Endothelial cell of umbilical vein (primary cell): ENCODE measurements around the gene CRACR2A. TPM values are rescaled to one million over a fixed set of nuclear protein-coding genes. Genes with fewer than 3 reads are reported as not detected.

Source experiments
- BruUV-seq: library from RNA; stranded (reverse); fragments of 400-500 nt; replicated peaks from 2 replicates; lab custom pipeline; 2021; lab: Mats Ljungman, UMichigan
- CTCF ChIA-PET: fragments of 300-600, 350-600 bp; sonication (Branson Sonifier 250); formaldehyde crosslinking; loops from one replicate; lab custom pipeline; 2021; ENCODE audit warnings: antibody characterized with exemption, inconsistent platforms; lab: Charles Lee
- POLR2A ChIA-PET: fragments of 300-600, 350-600 bp; sonication (Branson Sonifier 250); formaldehyde crosslinking; loops from one replicate; lab custom pipeline; 2021; ENCODE audit warnings: antibody characterized with exemption, inconsistent platforms; lab: Charles Lee
- DNase-seq: peaks from one replicate; pipeline ENCODE4 v3.0.0-alpha.2; 2011; ENCODE audit warnings: low read depth, low spot score
- FAIRE-seq: peaks from 2 replicates; lab custom pipeline; 2011; peaks lifted over from hg19 to GRCh38; lab: Jason Lieb, UNC
- H2AFZ ChIP-seq: 2 replicates; pipeline ENCODE4 v1.6.0; 2012; ENCODE audit warnings: low read depth, low read length, control low read depth, inconsistent platforms
- H3K27ac ChIP-seq: 2 replicates; pipeline ENCODE4 v1.5.1; 2011; ENCODE audit warnings: low read depth, mild to moderate bottlenecking, control low read depth, low read length, moderate library complexity; ENCODE audit not compliant: insufficient read depth
- H3K27me3 ChIP-seq, 2 experiments: 2 replicates each; pipeline versions ENCODE4 v1.6.0 to v1.6.1; 2011; ENCODE audit warnings: low read length in 2 of 2, mixed read lengths in 1 of 2; ENCODE audit not compliant: control insufficient read depth in 2 of 2, insufficient read depth in 2 of 2
- H3K36me3 ChIP-seq, 2 experiments: 2 replicates in 1 of 2; 3 replicates in 1 of 2; pipeline ENCODE4 v1.5.1; 2011; ENCODE audit warnings: low read length in 2 of 2, mild to moderate bottlenecking in 1 of 2, moderate library complexity in 1 of 2; ENCODE audit not compliant: control insufficient read depth in 2 of 2, insufficient read depth in 2 of 2; ENCODE audit errors: extremely low read depth in 1 of 2
- H3K4me1 ChIP-seq: 3 replicates; pipeline ENCODE4 v1.5.1; 2011; ENCODE audit warnings: mild to moderate bottlenecking, low read length; ENCODE audit not compliant: control insufficient read depth, insufficient read depth; ENCODE audit errors: extremely low read depth
- H3K4me2 ChIP-seq: 2 replicates; pipeline ENCODE4 v1.6.1; 2011; ENCODE audit warnings: low read length, control low read depth, mixed read lengths; ENCODE audit not compliant: insufficient read depth
- H3K4me3 ChIP-seq, 3 experiments: fragments of 200-600 bp in 1 of 3; sonication (generic), shearing (Covaris generic) in 1 of 3; replicated peaks in 1 of 3; 2 replicates each; pipeline ENCODE4 v1.5.1; 2011 to 2016; ENCODE audit warnings: control low read depth in 3 of 3, low read length in 3 of 3, mild to moderate bottlenecking in 2 of 3, inconsistent platforms in 1 of 3, low read depth in 1 of 3, moderate library complexity in 1 of 3; ENCODE audit not compliant: insufficient read depth in 1 of 3
- H3K79me2 ChIP-seq: 2 replicates; pipeline ENCODE4 v1.6.0; 2012; ENCODE audit warnings: low read length, inconsistent platforms; ENCODE audit not compliant: control insufficient read depth, insufficient read depth
- H3K9ac ChIP-seq: replicated peaks from 2 replicates; pipeline ENCODE3; 2011; ENCODE audit warnings: low read length, control low read depth; ENCODE audit not compliant: insufficient read depth; ENCODE audit errors: extremely low read depth
- H3K9me1 ChIP-seq: replicated peaks from 3 replicates; pipeline ENCODE4 v1.6.0; 2011; ENCODE audit warnings: mild to moderate bottlenecking, low read length; ENCODE audit not compliant: control insufficient read depth, insufficient read depth; ENCODE audit errors: extremely low read depth
- H3K9me3 ChIP-seq: replicated peaks from 2 replicates; pipeline ENCODE4 v1.5.1; 2012; ENCODE audit warnings: low read length, inconsistent platforms; ENCODE audit not compliant: control insufficient read depth, insufficient read depth
- H4K20me1 ChIP-seq: replicated peaks from 2 replicates; pipeline ENCODE3; 2011; ENCODE audit warnings: mild to moderate bottlenecking, low read length; ENCODE audit not compliant: control insufficient read depth, insufficient read depth; ENCODE audit errors: extremely low read depth
- CTCF ChIP-seq, 2 donors: IDR thresholded peaks; 1 replicate in 1 of 2; 2 replicates in 1 of 2; pipeline ENCODE4 v1.5.1; 2011; ENCODE audit warnings: low read length in 2 of 2, mild to moderate bottlenecking in 2 of 2, moderate library complexity in 2 of 2, control low read depth in 1 of 2, inconsistent platforms in 1 of 2, low read depth in 1 of 2; ENCODE audit not compliant: insufficient read depth in 1 of 2; ENCODE audit errors: extremely low read depth in 1 of 2
- GATA2 ChIP-seq: IDR thresholded peaks from 2 replicates; pipeline ENCODE4 v1.7.0; 2011; ENCODE audit warnings: low read depth, mild to moderate bottlenecking, moderate library complexity, mixed read lengths, low read length; ENCODE audit not compliant: insufficient read length, insufficient read depth
- JUN ChIP-seq: IDR thresholded peaks from 2 replicates; pipeline ENCODE4 v1.6.1; 2011; ENCODE audit warnings: borderline replicate concordance, low read depth; ENCODE audit not compliant: insufficient read length, insufficient read depth
- MYC ChIP-seq: IDR thresholded peaks from one replicate; pipeline ENCODE4 v1.6.1; 2011; ENCODE audit warnings: mild to moderate bottlenecking, low read depth, low read length
- dilution Hi-C: fragments of 300-500 bp; cut with MboI; formaldehyde crosslinking; loops from one replicate; pipeline ENCODE4 v1.15.0; 2019; ENCODE audit warnings: low sequenced_read_pairs; ENCODE audit not compliant: extremely low pct_ligation_motif_present
- intact Hi-C: fragments of 100-400 bp; cut with micrococcal nuclease; formaldehyde crosslinking; loops from one replicate; pipeline ENCODE4 v1.10.0; 2022
- polyA plus RNA-seq, 4 experiments: library from polyadenylated mRNA; depleted of rRNA in 3 of 4; stranded (reverse) in 3 of 4; unstranded in 1 of 4; fragments of >200 nt; gene quantifications; 2 replicates each; pipeline versions ENCODE4 v1.2.1 to v1.2.3, GENCODE V29; 2011 to 2012; ENCODE audit warnings: missing spikeins in 1 of 4
- total RNA-seq: library from RNA; stranded (reverse); gene quantifications from 2 replicates; pipeline ENCODE4 v1.2.3, GENCODE V29; 2021

CRACR2A gene
- total and polyA plus RNA-seq, 2 donors (not counting 3 experiments of a cell fraction or from before 2014, with no cell fraction given) = 4.4 to 15.9 TPM

DNA sequence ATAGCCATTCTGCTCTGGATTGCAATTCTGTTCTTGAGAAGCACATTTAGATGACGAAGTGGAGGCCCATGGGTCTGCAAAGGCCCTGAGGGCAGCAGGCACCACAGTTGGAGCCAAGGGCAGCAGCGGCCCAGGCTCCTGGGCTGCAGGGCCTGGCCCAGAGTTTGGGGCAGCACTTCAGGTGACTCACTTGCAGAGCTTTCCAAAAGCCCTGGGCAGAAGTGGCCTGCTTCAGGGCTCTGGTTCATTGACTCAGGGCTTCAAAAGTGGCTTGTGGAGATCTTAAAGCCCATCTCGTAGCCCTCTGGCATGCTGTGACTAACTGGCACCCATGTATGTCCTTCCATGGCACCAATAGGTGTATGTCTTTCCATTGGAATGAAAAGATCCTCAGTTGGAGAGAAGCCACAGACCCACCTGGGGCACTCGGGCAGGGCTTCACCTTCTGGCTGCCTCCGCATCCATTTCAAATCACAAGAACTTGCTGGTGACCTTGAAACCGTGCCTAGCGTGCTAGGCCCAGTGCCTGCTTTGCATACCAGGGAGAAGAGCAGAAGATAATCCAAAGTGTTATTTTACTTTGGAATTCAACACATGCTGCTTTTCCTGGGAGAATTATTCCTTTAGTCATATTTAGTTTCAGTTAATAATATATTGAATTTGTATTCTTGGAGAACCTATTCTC lies 155.2 kb downstream of the CRACR2A start:
- DNase-seq (no peak), FAIRE-seq (no peak)
- no peaks in the 10 kb centered on the region for H3K4me1 ChIP-seq
- intact Hi-C loops (no loop called here), dilution Hi-C loops (no loop called here)
- H4K20me1 ChIP-seq = no peaks in the 10 kb centered on the region
- H3K36me3 ChIP-seq = no peaks in the 10 kb centered on the region
- H3K79me2 ChIP-seq = no peaks in the 10 kb centered on the region
- no peak overlapping the region for H2AFZ ChIP-seq
- no peak overlapping the region for H3K27ac ChIP-seq
- ChIA-PET CTCF (no interaction called here), POLR2A (no interaction called here)
- TF ChIP-seq CTCF (IDR thresholded peaks at IDR 0.05; ENCODE audit: extremely low read depth in 1 of 2, insufficient read depth in 1 of 2, low read depth in 1 of 2, low read length in 2 of 2) (no peak), JUN (no peak)
- peaks cover 0 to 2% of the 10 kb centered on the region in 2 experiments for H3K27me3 ChIP-seq
- BruUV-seq = no TSS peak
- H3K4me2 ChIP-seq = no peak overlapping the region
- H3K9me3 ChIP-seq = no peaks in the 10 kb centered on the region
- no peak overlapping the region for H3K4me3 ChIP-seq
- no peak overlapping the region for H3K9ac ChIP-seq
- H3K9me1 ChIP-seq = no peaks in the 10 kb centered on the region

- no peaks in the 10 kb centered on the region for H4K20me1 ChIP-seq
- no peak for FAIRE-seq
These were observed 156.1 kb downstream of the CRACR2A start for GRCh38 chr12:3596703-3597415.

More at GRCh38 chr12:3596703-3597415, 156.1 kb downstream of the CRACR2A start:
- Histone ChIP-seq H3K9me3 (no peaks in the 10 kb centered on the region), H3K79me2 (no peaks in the 10 kb centered on the region), H3K4me2 (no peak overlapping the region), H3K9ac (no peak overlapping the region), H3K36me3 (no peaks in the 10 kb centered on the region), H3K9me1 (no peaks in the 10 kb centered on the region), H3K27ac (no peak overlapping the region), H2AFZ (no peak overlapping the region), H3K4me3 (no peak overlapping the region), H3K4me1 (no peaks in the 10 kb centered on the region), H3K27me3 (peaks cover 0 to 2% of the 10 kb centered on the region in 2 experiments)
- DNase-seq = no peak
- POLR2A ChIA-PET = no interaction called here
- BruUV-seq = no TSS peak
- intact Hi-C loops = no loop called here
- dilution Hi-C loops = no loop called here
- TF ChIP-seq GATA2 (no peak), MYC (no peak)
- CTCF ChIA-PET = no interaction called here
